ENCODE data around the gene UNC5A. TPM values are rescaled to one million over a fixed set of nuclear protein-coding genes. Genes with fewer than 3 reads are reported as not detected.

The UNC5A gene
- polyA plus RNA-seq, 1 of the 3 experiments (the other 2 are of a cell fraction): 0.46 TPM

GRCh38 chr5:176861276-176861675, 50.9 kb downstream of the UNC5A start:
- H3K4me2 ChIP-seq: no peak overlapping the region
- peaks cover 0 to 33% of the 10 kb centered on the region in 2 experiments; a peak in 1 of 4 replicates for H3K4me1 ChIP-seq (ENCODE audit: control insufficient read depth in 1 of 2, insufficient read depth in 2 of 2, low read depth in 1 of 2, low read length in 1 of 2)
- no peak overlapping the region for H2AFZ ChIP-seq (ENCODE audit: low read depth)
- no peaks in the 10 kb centered on the region; the same call in 1 of the 2 replicates for H3K27me3 ChIP-seq (ENCODE audit: insufficient read depth)
- no peaks in the 10 kb centered on the region for H3K79me2 ChIP-seq (ENCODE audit: insufficient read depth)
- CTCF ChIA-PET: interaction anchor here (0.8 to 1.3 kb wide), 2 partner anchors 44 to 201 kb away, joined by 4 to 5 read pairs; no protein-coding TSS in a partner anchor
- H3K36me3 ChIP-seq (replicated peaks in 1 of 2; ENCODE audit: control insufficient read depth in 1 of 2, insufficient read depth in 2 of 2, low read length in 1 of 2): no peaks in the 10 kb centered on the region
- TF ChIP-seq RFX5 (IDR thresholded peaks at IDR 0.05; ENCODE audit: low read length) (no peak), USF1 (IDR thresholded peaks at IDR 0.05; ENCODE audit: borderline replicate concordance, low read depth) (no peak), EZH2phosphoT487 (IDR thresholded peaks at IDR 0.05; ENCODE audit: borderline replicate concordance, low read depth) (no peak), RCOR1 (IDR thresholded peaks at IDR 0.05; ENCODE audit: low read length) (no peak), NRF1 (IDR thresholded peaks at IDR 0.05; ENCODE audit: low read depth, low read length) (no peak), FOXJ3 (CRISPR knock-in tag; IDR thresholded peaks at IDR 0.05) (no peak), GATA2 (CRISPR knock-in tag; IDR thresholded peaks at IDR 0.05) (no peak), POLR2AphosphoS5 (IDR thresholded peaks at IDR 0.05; ENCODE audit: low read depth, low read length) (no peak), CTCF (IDR thresholded peaks at IDR 0.05) (no peak), FOSL2 (IDR thresholded peaks at IDR 0.05; ENCODE audit: borderline replicate concordance, low read depth) (no peak), TEAD4 (IDR thresholded peaks at IDR 0.05; ENCODE audit: borderline replicate concordance, insufficient read depth) (no peak), RXRA (IDR thresholded peaks at IDR 0.05; ENCODE audit: borderline replicate concordance, low read depth) (no peak), GABPA (IDR thresholded peaks at IDR 0.05; ENCODE audit: low read depth) (no peak), ELF1 (IDR thresholded peaks at IDR 0.05) (no peak)
- H3K27ac ChIP-seq (ENCODE audit: low read depth in 2 of 2, low read length in 1 of 2): no peak overlapping the region
- no peak overlapping the region for H3K9ac ChIP-seq
- no peaks in the 10 kb centered on the region for H3K9me2 ChIP-seq
- no peak for DNase-seq
- no peaks in the 10 kb centered on the region for H3K9me3 ChIP-seq
- H3K4me3 ChIP-seq (ENCODE audit: low read depth in 2 of 2, low read length in 1 of 2): no peak overlapping the region
- H4K20me1 ChIP-seq (ENCODE audit: insufficient read depth): no peaks in the 10 kb centered on the region
- WGBS (ENCODE audit: low lambda C conversion rate): 49% methylated on average over 5 of the region's 11 CpGs
- no peaks in the 10 kb centered on the region for H3F3A ChIP-seq (replicated peaks; ENCODE audit: insufficient read depth)
- POLR2A ChIA-PET: interaction anchor here (1.3 kb wide), 1 partner anchor 45 kb away, joined by 3 read pairs; no protein-coding TSS in a partner anchor

DNA sequence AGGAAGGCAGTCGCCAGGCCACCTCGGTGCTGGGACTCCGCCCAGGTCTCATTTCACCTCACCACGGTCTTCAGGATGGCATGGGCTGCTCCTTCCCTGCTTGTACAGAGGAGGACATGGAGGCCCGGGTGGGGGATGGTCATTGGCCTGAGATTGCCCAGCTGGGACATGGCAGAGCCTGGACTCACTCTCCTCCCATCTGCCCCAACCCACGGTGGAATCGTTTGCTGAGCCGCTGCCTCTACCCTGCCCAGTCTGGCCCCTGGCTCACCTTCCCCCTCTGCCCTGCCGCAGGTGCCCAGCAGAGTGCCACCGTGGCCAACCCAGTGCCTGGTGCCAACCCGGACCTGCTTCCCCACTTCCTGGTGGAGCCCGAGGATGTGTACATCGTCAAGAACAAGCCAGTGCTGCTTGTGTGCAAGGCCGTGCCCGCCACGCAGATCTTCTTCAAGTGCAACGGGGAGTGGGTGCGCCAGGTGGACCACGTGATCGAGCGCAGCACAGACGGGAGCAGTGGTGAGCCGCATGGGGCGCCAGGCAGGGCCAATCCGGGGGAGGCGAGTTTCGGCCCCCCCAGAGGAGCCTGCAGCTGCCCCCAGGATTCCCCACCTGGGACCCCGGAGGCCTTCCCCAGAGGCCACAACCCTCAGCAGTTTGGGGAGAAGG, 52.1 kb downstream of the UNC5A start:
- no peaks in the 10 kb centered on the region for H3K9me2 ChIP-seq
- TF ChIP-seq, protein P1, sequence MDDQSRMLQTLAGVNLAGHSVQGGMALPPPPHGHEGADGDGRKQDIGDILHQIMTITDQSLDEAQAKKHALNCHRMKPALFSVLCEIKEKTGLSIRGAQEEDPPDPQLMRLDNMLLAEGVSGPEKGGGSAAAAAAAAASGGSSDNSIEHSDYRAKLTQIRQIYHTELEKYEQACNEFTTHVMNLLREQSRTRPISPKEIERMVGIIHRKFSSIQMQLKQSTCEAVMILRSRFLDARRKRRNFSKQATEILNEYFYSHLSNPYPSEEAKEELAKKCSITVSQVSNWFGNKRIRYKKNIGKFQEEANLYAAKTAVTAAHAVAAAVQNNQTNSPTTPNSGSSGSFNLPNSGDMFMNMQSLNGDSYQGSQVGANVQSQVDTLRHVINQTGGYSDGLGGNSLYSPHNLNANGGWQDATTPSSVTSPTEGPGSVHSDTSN (IDR thresholded peaks at IDR 0.05): no peak
- TF ChIP-seq NFIC (IDR thresholded peaks at IDR 0.05; ENCODE audit: borderline replicate concordance) (no peak), IRF3 (IDR thresholded peaks at IDR 0.05; ENCODE audit: low read depth, low read length) (no peak), SMC3 (IDR thresholded peaks at IDR 0.05; ENCODE audit: low read depth, low read length) (no peak), MXI1 (IDR thresholded peaks at IDR 0.05; ENCODE audit: low read depth, low read length) (no peak), USF1 (IDR thresholded peaks at IDR 0.05; ENCODE audit: borderline replicate concordance, low read depth) (no peak)
- no peak overlapping the region for H3K9ac ChIP-seq
- no peak overlapping the region; a peak in 1 of 4 replicates for H3K27ac ChIP-seq (ENCODE audit: low read depth in 2 of 2, low read length in 1 of 2)
- H3F3A ChIP-seq (replicated peaks; ENCODE audit: insufficient read depth): no peaks in the 10 kb centered on the region
- H3K4me1 ChIP-seq (ENCODE audit: control insufficient read depth in 1 of 2, insufficient read depth in 2 of 2, low read depth in 1 of 2, low read length in 1 of 2): peaks cover 0 to 44% of the 10 kb centered on the region in 2 experiments; a peak in 2 of 4 replicates
- H3K27me3 ChIP-seq (ENCODE audit: insufficient read depth): peaks cover 4% of the 10 kb centered on the region; the same call in 1 of the 2 replicates
- 63% methylated on average over 17 of the region's 28 CpGs for whole genome bisulfite sequencing (ENCODE audit: low lambda C conversion rate)
- H4K20me1 ChIP-seq (ENCODE audit: insufficient read depth): no peaks in the 10 kb centered on the region
- no peaks in the 10 kb centered on the region for H3K36me3 ChIP-seq (replicated peaks in 1 of 2; ENCODE audit: control insufficient read depth in 1 of 2, insufficient read depth in 2 of 2, low read length in 1 of 2)
- no peak for DNase-seq
- H3K4me3 ChIP-seq (ENCODE audit: low read depth in 2 of 2, low read length in 1 of 2): no peak overlapping the region
- H2AFZ ChIP-seq (ENCODE audit: low read depth): no peak overlapping the region
- H3K9me3 ChIP-seq: no peaks in the 10 kb centered on the region
- no peak overlapping the region for H3K4me2 ChIP-seq
- ChIA-PET POLR2A (no interaction called here), CTCF (interaction anchor here (0.7 to 1.1 kb wide), 3 partner anchors 49 to 162 kb away, joined by 3 to 4 read pairs (median 3); no protein-coding TSS in a partner anchor)
- no peaks in the 10 kb centered on the region for H3K79me2 ChIP-seq (ENCODE audit: insufficient read depth)
